HG03565 (cell line): ENCODE data around the gene FBXO9.

Experiments
- ATAC-seq: cut with Tn5 transposase; IDR thresholded peaks from one replicate; pipeline ENCODE4 v1.9.1; 2021; ENCODE audit warnings: mild to moderate bottlenecking, moderate library complexity; ENCODE audit not compliant: unreplicated experiment

Gene FBXO9

DNA sequence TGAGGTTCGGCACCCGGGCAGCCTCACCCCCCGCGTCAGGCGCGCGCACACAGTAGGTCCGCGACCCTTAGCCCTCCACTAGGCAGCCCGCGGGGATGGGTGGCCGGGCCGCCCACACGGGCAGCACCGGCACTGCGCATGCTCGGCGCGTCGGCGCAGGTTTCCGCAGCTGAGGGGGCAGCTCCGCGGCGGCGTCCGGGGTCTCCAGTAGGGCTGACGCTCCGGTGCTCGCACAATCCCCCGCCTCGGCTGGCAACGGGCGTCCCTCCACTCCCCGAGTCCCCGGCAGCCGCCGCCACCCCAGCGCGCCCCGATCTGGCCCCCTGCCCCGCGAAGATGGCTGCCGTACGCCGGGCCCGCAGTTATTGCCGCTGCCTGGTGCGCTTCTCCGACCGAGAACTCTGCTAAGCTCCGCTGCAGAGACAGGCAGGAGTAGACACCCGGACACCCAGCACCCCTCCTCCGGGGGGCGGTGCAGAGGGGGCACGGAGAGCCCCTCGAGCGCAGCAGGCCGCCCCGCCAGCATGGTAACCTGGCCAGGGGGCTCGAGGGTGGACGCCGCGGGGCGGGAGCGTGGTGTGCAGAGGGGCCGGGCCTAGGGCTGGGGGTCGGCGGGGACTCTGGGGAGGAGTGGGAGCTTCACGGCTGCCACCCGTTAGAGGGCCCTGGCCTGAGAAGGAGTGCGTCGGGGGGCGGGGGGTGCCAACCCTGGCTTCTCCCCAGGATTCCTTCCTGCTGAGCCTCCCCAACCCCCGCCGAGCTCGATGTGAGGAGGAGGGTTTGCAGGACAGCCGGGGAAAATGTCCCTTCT is at the start of gene FBXO9:
Gene FBXO9, plus strand, starts transcription at position 139 of the 811 bp plus-strand sequence. Its CDS starts 386 bp downstream, at position 525.
- ATAC-seq: peak; percentile 31

GRCh38 chr6:53015486-53015885 is 49.7 kb upstream of the FBXO9 start:
- no peak for ATAC-seq

GRCh38 chr6:53018446-53018845 is 46.8 kb upstream of the FBXO9 start:
- ATAC-seq: no peak

DNA sequence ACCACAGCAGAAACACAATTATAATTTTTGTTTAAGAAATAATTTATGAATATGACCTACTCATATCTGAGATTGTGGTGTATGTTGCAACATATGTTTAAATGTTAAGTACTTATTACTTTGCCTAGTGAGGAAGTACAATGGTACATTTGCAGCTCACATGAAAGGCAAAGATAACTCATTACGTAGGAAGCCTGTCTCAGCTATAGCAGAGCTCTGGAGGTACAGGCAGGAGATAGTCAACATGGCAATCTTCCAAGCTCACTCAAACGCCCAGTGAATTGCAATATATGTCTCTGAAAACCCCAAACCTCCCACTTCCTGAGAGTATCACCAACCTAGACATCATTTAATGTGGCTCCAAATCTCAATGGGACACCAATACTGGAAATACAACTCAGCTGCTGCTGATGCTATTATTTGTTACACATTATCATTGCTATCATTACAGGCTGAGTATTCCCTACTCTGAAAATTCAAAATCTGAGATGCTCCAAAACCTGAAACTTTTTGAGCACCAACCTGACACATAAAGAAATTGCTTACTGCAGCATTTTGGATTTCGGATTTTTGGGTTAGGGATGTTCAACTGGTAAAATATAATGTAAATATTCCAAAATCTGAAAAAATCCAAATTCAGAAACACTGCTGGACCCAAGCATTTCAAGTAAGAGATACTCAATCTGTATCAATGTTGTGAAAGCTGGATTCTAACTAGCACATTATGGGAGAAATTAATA is 45.0 kb upstream of the FBXO9 start:
- ATAC-seq: no peak

DNA sequence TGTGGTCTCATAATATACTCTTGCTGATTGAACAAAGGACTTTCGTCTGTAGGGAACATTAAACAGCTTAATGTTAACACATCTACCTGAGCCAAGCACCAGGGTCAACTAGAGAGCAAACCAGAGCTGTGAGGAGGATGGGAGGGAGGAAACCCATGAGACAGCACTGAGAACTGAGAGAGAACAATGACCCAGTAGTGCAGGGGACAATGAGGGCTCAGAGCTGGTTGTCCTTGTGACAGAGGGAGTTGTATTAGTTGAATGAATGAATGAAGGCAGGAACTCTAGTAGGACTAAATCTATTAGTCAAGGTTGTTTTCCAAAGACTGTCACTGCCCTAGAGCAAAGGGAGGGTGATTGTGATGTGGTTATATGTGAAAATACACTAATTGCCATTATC is 41.9 kb upstream of the FBXO9 start:
- ATAC-seq: no peak

DNA sequence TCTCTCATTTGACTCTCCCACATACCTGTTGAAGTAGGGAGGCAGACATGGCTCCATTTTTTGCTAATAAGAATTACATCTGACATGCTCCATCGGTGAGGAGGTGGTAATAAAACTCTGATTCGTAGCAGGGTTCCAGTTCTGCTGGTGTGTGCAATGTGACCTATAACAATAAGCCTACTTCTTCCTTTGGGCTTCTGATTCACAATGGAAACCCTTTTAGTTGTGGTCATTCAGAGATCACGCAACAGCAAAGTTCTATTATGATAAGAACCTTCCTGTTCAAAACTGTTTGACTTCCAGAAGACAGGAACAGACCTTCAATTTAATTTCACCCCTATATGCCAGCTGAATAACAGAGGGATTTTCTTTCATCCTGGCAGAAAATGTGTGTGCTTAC is 38.7 kb upstream of the FBXO9 start:
- ATAC-seq: no peak

DNA sequence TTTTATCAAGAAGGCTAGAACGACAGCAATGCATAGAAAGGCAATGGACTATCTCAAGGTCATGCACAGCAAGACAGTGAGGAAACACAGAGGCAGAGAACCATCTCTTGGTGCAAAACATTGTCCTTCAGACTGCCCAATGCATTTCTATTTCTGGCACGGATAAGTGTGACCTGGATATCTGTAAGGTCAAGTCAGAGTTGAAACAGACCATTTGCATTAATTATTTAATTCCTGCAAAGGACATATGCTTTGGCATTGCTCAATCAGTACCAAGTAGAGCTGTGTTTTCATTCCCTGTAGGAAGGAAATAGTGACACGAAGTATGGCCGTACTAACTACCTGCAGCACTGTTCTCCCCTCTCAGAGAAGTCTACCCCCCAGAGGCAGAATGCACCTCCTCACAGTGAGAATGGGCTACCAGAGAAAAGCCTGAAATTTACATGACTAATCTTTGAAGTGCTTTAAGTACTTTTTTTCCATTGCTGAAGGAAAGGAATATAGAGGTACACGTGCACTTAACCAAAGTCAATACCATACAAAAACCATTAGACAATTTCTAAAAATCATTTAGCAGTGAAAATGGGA is 38.0 kb upstream of the FBXO9 start:
- no peak for ATAC-seq

DNA sequence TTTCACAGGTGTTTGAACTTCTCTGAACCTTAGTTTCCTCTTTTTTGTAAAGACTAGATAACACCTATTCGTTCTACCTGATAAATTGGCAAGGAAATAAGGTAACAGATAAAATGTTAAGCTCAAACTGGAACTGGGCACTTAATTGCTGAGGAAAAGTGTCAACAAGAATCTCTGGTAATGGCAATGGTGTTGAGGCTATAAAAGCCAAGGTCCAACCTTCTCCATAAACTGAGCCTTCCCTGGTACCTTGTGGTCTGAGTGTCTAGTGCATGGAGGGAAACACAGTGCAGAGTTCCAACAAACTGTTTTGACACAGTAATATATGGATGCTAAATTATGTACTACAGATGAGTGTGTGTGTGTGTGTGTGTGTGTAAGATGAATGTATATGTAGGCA is 36.7 kb upstream of the FBXO9 start:
- no peak for ATAC-seq

DNA sequence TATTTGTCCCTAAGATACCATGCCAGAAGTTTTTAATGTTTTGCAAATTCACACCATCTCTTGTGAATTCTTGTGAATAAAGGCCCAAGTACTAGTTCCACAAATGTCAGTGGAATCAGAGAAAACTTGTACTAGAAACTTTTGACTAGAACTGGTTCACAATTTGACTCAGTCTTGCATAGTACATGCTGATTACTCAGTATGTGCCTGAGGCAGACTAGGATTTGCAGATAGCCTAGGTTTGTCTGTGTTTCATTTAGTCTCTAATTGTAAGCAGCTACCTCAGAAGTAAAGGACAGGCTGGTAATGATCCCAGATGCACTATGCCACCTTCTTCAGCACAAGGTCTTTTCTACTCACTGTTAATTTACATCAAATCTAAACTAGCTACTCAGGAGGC is 35.9 kb upstream of the FBXO9 start:
- ATAC-seq: no peak

- ATAC-seq: no peak
These were observed 35.4 kb upstream of the FBXO9 start for GRCh38 chr6:53029761-53030160.

GRCh38 chr6:53031281-53031680 is 33.9 kb upstream of the FBXO9 start:
- ATAC-seq: no peak

DNA sequence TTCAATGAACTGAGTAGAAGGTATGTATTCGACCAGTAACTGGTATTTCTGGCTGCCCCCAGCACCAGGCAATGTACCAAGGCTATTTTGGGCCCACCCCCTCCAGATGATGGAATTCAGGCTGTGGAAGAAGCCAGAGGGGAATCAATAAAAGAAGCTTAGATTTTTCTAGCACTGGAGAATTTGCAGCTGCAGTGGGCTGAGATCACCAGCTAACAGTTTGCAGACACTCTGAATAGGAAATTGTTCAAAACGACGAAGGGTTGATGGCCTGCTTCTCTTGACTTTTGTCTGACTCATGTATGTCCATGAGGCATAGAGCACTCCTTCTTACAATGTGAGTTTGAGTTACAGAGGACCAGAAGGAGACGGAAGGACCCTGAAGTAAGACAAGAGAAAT is 32.4 kb upstream of the FBXO9 start:
- no peak for ATAC-seq

DNA sequence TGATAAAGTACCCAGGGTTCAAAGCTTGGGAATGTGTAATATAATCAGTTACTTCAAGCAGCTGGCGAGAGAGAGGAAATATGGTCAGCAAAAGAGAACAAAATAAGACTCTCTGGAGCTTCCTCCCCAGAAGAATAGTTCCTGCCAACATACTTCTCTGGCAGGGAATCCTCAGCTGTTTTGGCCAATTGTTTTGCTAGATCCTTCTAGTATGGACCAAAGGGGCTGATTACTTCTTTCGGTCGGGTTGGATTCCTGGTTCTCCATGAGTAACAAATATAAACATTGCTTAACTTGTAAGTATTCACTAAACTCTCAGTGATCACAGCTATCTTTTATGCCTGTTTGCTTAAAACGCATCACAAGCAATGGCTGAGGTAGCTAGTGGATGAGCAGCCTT is 31.4 kb upstream of the FBXO9 start:
- ATAC-seq: no peak

GRCh38 chr6:53035549-53036213 is 29.5 kb upstream of the FBXO9 start:
- ATAC-seq: no peak

DNA sequence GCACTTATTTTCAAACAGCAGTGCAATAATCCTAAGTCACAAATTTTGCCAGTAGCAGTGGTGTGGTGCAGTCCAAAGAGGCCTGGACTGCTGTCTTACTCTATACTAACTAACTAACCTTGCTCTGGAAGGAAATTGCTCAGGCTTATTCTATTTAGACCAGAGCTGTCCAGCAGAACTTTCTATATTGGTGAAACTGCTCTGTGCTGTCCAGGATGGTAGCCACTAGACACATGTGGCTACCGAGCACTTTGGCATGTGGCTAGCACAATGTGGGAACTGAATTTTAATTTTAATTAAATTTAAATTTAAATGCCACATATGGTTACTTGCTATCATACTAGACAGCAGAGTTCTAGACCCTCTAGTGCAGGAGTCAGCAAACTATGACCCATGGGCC is 27.1 kb upstream of the FBXO9 start:
- ATAC-seq: no peak

DNA sequence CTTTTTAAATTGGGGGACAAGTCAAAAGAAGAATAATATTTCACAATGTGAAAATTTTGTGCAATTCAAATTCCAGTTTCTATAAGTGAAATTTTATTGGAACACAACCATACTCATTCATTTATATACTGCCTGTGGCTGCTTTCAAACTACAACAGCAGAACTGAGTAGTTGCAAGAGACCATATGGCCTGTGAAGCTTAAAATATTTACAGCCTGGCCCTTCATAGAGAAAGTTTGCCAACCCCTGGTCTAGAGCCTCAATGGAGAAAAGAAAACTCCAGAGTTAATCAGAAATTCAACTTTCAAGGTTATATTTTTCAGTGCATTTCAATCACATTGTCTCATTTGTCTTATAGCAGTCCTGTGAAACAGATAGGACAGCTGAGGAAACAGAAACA is 26.6 kb upstream of the FBXO9 start:
- ATAC-seq: no peak

DNA sequence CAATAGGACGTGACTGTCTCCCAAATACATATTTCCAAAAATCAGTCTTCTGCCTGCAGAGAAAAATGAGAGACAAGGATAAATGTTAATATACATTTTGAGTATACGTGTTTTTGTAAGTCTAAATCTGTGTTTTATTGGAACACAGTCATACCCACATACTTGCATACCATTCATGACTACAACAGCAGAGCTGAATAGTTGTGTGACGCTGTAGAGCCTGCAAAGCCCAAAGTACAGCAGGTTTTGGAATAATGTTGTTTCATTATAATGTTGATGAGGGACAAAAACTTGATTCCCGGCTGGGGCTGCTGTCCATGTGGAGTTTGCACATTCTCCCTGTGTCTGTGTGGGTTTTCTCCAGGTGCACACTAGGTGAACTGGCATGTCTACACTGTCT is 23.8 kb upstream of the FBXO9 start:
- no peak for ATAC-seq

GRCh38 chr6:53042112-53042511 is 23.1 kb upstream of the FBXO9 start:
- ATAC-seq: no peak

DNA sequence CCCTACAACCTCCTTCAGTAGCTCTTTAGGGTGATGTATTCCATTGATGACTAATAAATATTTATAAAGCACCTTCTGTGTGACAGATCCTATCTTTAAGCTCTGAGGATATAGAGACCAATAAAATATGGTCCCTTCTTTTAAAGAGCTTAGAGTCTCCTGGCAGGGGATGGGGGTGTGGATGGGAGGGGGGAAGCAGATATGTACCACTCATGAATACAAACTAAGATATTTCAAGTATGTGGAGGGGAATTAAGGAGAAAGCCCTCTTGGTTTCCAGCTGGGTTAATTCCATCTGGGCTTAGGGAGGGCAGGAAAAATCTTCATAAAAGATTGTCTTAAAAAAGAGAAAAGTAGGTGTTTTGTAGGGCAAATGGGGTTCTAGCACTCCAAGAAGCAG is 21.6 kb upstream of the FBXO9 start:
- no peak for ATAC-seq

DNA sequence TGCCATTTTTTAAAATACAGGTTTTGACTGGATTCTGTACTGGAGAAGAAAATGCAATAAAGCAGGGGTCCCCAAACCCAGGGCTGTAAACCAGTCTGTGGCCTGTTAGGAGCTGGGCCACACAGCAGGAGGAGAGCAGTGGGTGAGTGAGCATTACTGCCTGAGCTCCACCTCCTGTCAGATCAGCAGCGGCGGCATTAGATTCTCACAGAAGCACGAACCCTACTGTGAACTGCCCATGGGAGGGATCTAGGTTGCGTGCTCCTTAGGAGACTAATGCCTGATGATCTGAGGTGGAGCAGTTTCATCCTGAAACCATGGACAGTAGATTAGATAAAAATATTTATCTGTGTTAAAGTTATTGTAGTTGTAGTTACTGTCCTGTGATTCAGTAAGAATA is 21.1 kb upstream of the FBXO9 start:
- ATAC-seq: no peak

DNA sequence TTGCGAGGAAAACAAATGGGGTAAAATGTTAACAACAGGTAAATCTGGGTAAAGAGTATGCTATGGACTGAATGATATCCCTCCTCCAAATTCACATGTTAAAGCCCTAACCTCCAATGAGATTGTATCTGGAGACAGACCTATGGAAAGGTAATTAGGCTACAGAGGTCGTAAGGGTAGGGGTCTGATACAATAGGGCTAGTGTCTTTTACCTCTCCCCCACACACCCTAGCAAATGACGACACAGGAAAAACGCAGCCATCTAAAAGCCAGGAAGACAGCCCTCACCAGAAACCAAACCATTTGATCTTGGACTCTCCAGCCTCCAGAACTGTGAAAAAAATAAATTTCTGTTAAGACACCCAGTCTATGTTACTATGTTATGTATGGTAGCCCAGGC is 20.6 kb upstream of the FBXO9 start:
- no peak for ATAC-seq
